K562 (cell line): ENCODE data around the gene C10orf105. TPM values are rescaled to one million over a fixed set of nuclear protein-coding genes. Genes with fewer than 3 reads are reported as not detected.

Experiments
- CREM ChIP-seq: IDR thresholded peaks from 2 replicates; pipeline ENCODE4 v1.6.1; 2014; ENCODE audit warnings: antibody characterized with exemption, low read depth
- GTF2B ChIP-seq: IDR thresholded peaks from 2 replicates; pipeline ENCODE4 v1.6.1; 2011; ENCODE audit not compliant: insufficient read length; ENCODE audit errors: extremely low read depth
- PHB2 ChIP-seq: fragments of 450-650 bp; IDR thresholded peaks from 2 replicates; pipeline ENCODE4 v1.6.1; 2017; ENCODE audit warnings: low read depth
- POLR3A ChIP-seq: IDR thresholded peaks from 2 replicates; pipeline ENCODE4 v1.6.1; 2011; ENCODE audit warnings: borderline replicate concordance, mild to moderate bottlenecking, moderate library complexity; ENCODE audit not compliant: insufficient read length, insufficient read depth; ENCODE audit errors: extremely low read depth
- SNIP1 ChIP-seq: fragments of 450-650 bp; IDR thresholded peaks from 2 replicates; pipeline ENCODE4 v1.7.1; 2017; ENCODE audit warnings: low read depth, mild to moderate bottlenecking
- ZBTB17 ChIP-seq: fragments of 450-650 bp; formaldehyde crosslinking; IDR thresholded peaks from 2 replicates; pipeline ENCODE4 v1.4.0; 2020; ENCODE audit warnings: mild to moderate bottlenecking
- ZBTB49 ChIP-seq: sonication (generic); formaldehyde crosslinking; IDR thresholded peaks from 2 replicates; pipeline ENCODE4 v1.8.0; 2022; ENCODE audit warnings: missing genetic modification reagents, mild to moderate bottlenecking, borderline replicate concordance
- ZNF318 ChIP-seq, 2 experiments: fragments of 450-650 bp; IDR thresholded peaks; 2 replicates each; pipeline ENCODE4 v1.6.1; 2016; ENCODE audit warnings: mild to moderate bottlenecking in 2 of 2, borderline replicate concordance in 1 of 2, low read depth in 1 of 2, moderate library complexity in 1 of 2
- ZNF592 ChIP-seq: fragments of 450-650 bp; IDR thresholded peaks from 2 replicates; pipeline ENCODE4 v1.6.1; 2017; ENCODE audit warnings: antibody characterized with exemption, mild to moderate bottlenecking
- ZNF75A ChIP-seq: fragments of 450-650 bp; formaldehyde crosslinking; IDR thresholded peaks from 2 replicates; pipeline ENCODE4 v1.4.0; 2020; ENCODE audit warnings: mild to moderate bottlenecking
- polyA plus RNA-seq, 8 experiments: library from polyadenylated mRNA; depleted of rRNA in 4 of 8; stranded (reverse) in 5 of 8; unstranded in 3 of 8; fragments of >200 nt; fragmentation: Nextera tagmentation in 2 of 8; fragmentation: Illumina TruSeq in 1 of 8; extraction: Ambion mirVana in 2 of 8; extraction: Trizol in 1 of 8; gene quantifications; 2 replicates each; pipeline versions ENCODE4 v1.2.1 to v1.2.3, GENCODE V29; 2011 to 2014; ENCODE audit warnings: inconsistent platforms in 1 of 8, missing spikeins in 1 of 8
- total RNA-seq, 7 experiments: library from RNA; depleted of rRNA in 6 of 7; stranded (reverse); fragments of >200 nt in 6 of 7; fragmentation: Illumina TruSeq in 2 of 7; extraction: Trizol in 2 of 7; gene quantifications; 2 replicates each; pipeline versions ENCODE4 v1.2.1 to v1.2.3, GENCODE V29; 2011 to 2021; ENCODE audit warnings: low replicate concordance in 1 of 7

C10orf105 gene
- total and polyA plus RNA-seq, 9 of the 15 experiments (the other 6 are each of a cell fraction or from before 2014, with no cell fraction given): 0.03 to 0.25 (median 0.04) TPM; not detected in 3

- TF ChIP-seq ZNF592 (no peak), ZNF75A (CRISPR knock-in tag) (no peak), PHB2 (no peak), GTF2B (no peak), SNIP1 (no peak), ZBTB49 (CRISPR knock-in tag) (no peak), ZBTB17 (CRISPR knock-in tag) (peak; percentile 97), ZNF318 (IDR thresholded peaks at IDR 0.05; ENCODE audit: borderline replicate concordance in 1 of 2, low read depth in 1 of 2) (no peak), POLR3A (no peak), CREM (no peak)
Observed at GRCh38 chr10:71707240-71707789, 12.3 kb downstream of the C10orf105 start (continued).
